Thyroid gland (tissue), 4 donors: Measurements from ENCODE around the gene MPZL2. TPM values are rescaled to one million over a fixed set of nuclear protein-coding genes. Genes with fewer than 3 reads are reported as not detected.

Experiments used
- DNase-seq, 2 donors: peaks; one replicate each; pipeline ENCODE4 v3.0.0-alpha.2; 2019
- H3K27ac ChIP-seq, 3 donors: fragments of 200-600 bp; sonication (generic); 1 replicate in 2 of 3; 2 replicates in 1 of 3; pipeline ENCODE4 v1.5.1; 2016 to 2019; ENCODE audit warnings: mild to moderate bottlenecking in 1 of 3, moderate library complexity in 1 of 3
- H3K27me3 ChIP-seq: fragments of 200-600 bp; sonication (generic); one replicate; pipeline ENCODE4 v1.5.1; 2019
- H3K36me3 ChIP-seq, 2 donors: fragments of 200-600 bp; sonication (generic); one replicate each; pipeline ENCODE4 v1.5.1; 2016 to 2019
- H3K4me1 ChIP-seq, 2 donors: fragments of 200-600 bp; sonication (generic); one replicate each; pipeline ENCODE4 v1.5.1; 2017 to 2019
- H3K4me3 ChIP-seq, 3 donors: fragments of 200-600 bp; sonication (generic); replicated peaks in 1 of 3; 1 replicate in 2 of 3; 2 replicates in 1 of 3; pipeline ENCODE4 v1.5.1; 2016; ENCODE audit warnings: mild to moderate bottlenecking in 1 of 3
- H3K9me3 ChIP-seq: fragments of 200-600 bp; sonication (generic); one replicate; pipeline ENCODE4 v1.5.1; 2017
- CTCF ChIP-seq, 6 experiments: fragments of 200-600 bp in 3 of 6; fragments of 450-650 bp in 3 of 6; sonication (generic) in 3 of 6; IDR thresholded peaks; one replicate each; pipeline ENCODE4 v1.5.1; 2016 to 2019; ENCODE audit warnings: antibody characterized with exemption in 6 of 6, mild to moderate bottlenecking in 2 of 6, inconsistent platforms in 1 of 6, moderate library complexity in 1 of 6
- POLR2A ChIP-seq, 2 donors: fragments of 450-650 bp; IDR thresholded peaks; one replicate each; pipeline ENCODE4 v1.6.1; 2017; ENCODE audit warnings: antibody characterized with exemption in 2 of 2, mild to moderate bottlenecking in 2 of 2, moderate library complexity in 1 of 2
- WGBS, 2 donors: methylation state at CpG; one replicate each; pipeline ENCODE4 v1.1.5; 2017; 5-methylcytosine and 5-hydroxymethylcytosine counted together
- intact Hi-C: fragments of 100-400 bp; cut with DNase I; formaldehyde crosslinking; loops from one replicate; pipeline ENCODE4 v1.15.1; 2023
- total RNA-seq, 4 donors: library from RNA; depleted of rRNA; stranded (reverse); fragments of >200 nt; gene quantifications; one replicate each; pipeline ENCODE4 v1.2.3, GENCODE V29; 2016

The MPZL2 gene
- total RNA-seq, 4 donors from 2014 or later: 40.3 to 92.7 (median 76.1) TPM

- DNase-seq: peak; percentile 55
- peak overlapping the region in 2 of 3 donors; percentile 3 to 47 for H3K27ac ChIP-seq
Measured at GRCh38 chr11:118277312-118277711, 13.2 kb upstream of the MPZL2 start.

GRCh38 chr11:118276422-118276821 lies 12.3 kb upstream of the MPZL2 start:
- TF ChIP-seq POLR2A (IDR thresholded peaks at IDR 0.05): no peak
- no peak for TF ChIP-seq CTCF (IDR thresholded peaks at IDR 0.05)
- no peak for DNase-seq
- Histone ChIP-seq H3K9me3 (no peaks in the 10 kb centered on the region), H3K4me3 (no peak overlapping the region), H3K4me1 (peaks cover 0 to 16% of the 10 kb centered on the region in 2 donors), H3K27ac (peak overlapping the region in 1 of 3 donors; percentile 47), H3K27me3 (no peaks in the 10 kb centered on the region), H3K36me3 (no peaks in the 10 kb centered on the region)
- intact Hi-C loops: no loop called here
- 65% methylated on average over 1 of the region's 1 CpG for WGBS, 2 donors

More at GRCh38 chr11:118277312-118277711, 13.2 kb upstream of the MPZL2 start:
- 65 to 88% methylated on average over 1 of the region's 1 CpG for WGBS, 2 donors
- no peak overlapping the region for H3K4me3 ChIP-seq
- no peaks in the 10 kb centered on the region for H3K9me3 ChIP-seq
- no peaks in the 10 kb centered on the region for H3K27me3 ChIP-seq
- intact Hi-C loops: no loop called here
- H3K36me3 ChIP-seq: no peaks in the 10 kb centered on the region
- TF ChIP-seq CTCF (IDR thresholded peaks at IDR 0.05) (no peak), POLR2A (IDR thresholded peaks at IDR 0.05) (no peak)
- H3K4me1 ChIP-seq: peaks cover 0 to 16% of the 10 kb centered on the region in 2 donors

GRCh38 chr11:118275176-118275575 lies 11.1 kb upstream of the MPZL2 start:
- no peak for DNase-seq
- Histone ChIP-seq H3K4me3 (no peak overlapping the region), H3K36me3 (no peaks in the 10 kb centered on the region), H3K27me3 (no peaks in the 10 kb centered on the region), H3K4me1 (peaks cover 0 to 16% of the 10 kb centered on the region in 2 donors), H3K9me3 (no peaks in the 10 kb centered on the region), H3K27ac (peak overlapping the region in 1 of 3 donors; percentile 62)
- intact Hi-C loops: no loop called here
- 50 to 55% methylated on average over 4 of the region's 4 CpGs for WGBS, 2 donors
- TF ChIP-seq POLR2A (IDR thresholded peaks at IDR 0.05) (no peak), CTCF (IDR thresholded peaks at IDR 0.05) (no peak)

- Histone ChIP-seq H3K9me3 (no peaks in the 10 kb centered on the region), H3K4me3 (no peak overlapping the region), H3K27me3 (no peaks in the 10 kb centered on the region), H3K4me1 (peaks cover 0 to 16% of the 10 kb centered on the region in 2 donors), H3K27ac (no peak overlapping the region), H3K36me3 (no peaks in the 10 kb centered on the region)
- DNase-seq: no peak
- WGBS, 2 donors: 68 to 69% methylated on average over 2 of the region's 2 CpGs
- intact Hi-C loops: no loop called here
- TF ChIP-seq POLR2A (IDR thresholded peaks at IDR 0.05) (no peak), CTCF (IDR thresholded peaks at IDR 0.05) (no peak)
Measured at GRCh38 chr11:118274186-118274585, 10.1 kb upstream of the MPZL2 start.

- no peak overlapping the region for H3K27ac ChIP-seq
- no peak for DNase-seq
- no peaks in the 10 kb centered on the region for H3K36me3 ChIP-seq
- 73 to 76% methylated on average over 2 of the region's 2 CpGs for WGBS, 2 donors
- no peak for TF ChIP-seq POLR2A (IDR thresholded peaks at IDR 0.05)
- no peak for TF ChIP-seq CTCF (IDR thresholded peaks at IDR 0.05)
- intact Hi-C loops: no loop called here
- H3K4me1 ChIP-seq: peaks cover 0 to 15% of the 10 kb centered on the region in 2 donors
- H3K9me3 ChIP-seq: no peaks in the 10 kb centered on the region
- H3K4me3 ChIP-seq: no peak overlapping the region
- H3K27me3 ChIP-seq: no peaks in the 10 kb centered on the region
Measured at GRCh38 chr11:118272001-118272400, 7.9 kb upstream of the MPZL2 start.
